Right lobe of liver (tissue), 6 donors: ENCODE data around the gene CILP2. TPM values are rescaled to one million over a fixed set of nuclear protein-coding genes. Genes with fewer than 3 reads are reported as not detected.

Experiments used
- ATAC-seq, 4 donors: fragments of 200-7000 bp; cut with Tn5 transposase; one replicate each; pipeline ENCODE4 v1.9.1; 2020; ENCODE audit warnings: mild to moderate bottlenecking in 4 of 4, moderate library complexity in 4 of 4
- DNase-seq, 3 donors: peaks; one replicate each; pipeline ENCODE4 v3.0.0-alpha.2; 2020
- H3K27ac ChIP-seq, 3 donors: fragments of 200-600 bp; one replicate each; pipeline ENCODE4 v1.8.0; 2022
- H3K27me3 ChIP-seq, 2 donors: fragments of 200-600 bp; one replicate each; pipeline ENCODE4 v1.8.0; 2022
- H3K36me3 ChIP-seq, 4 donors: fragments of 200-600 bp; sonication (generic) in 1 of 4; one replicate each; pipeline versions ENCODE4 v1.5.1 to v1.8.0; 2017 to 2022; ENCODE audit warnings: control low read depth in 1 of 4
- H3K4me1 ChIP-seq, 4 donors: fragments of 200-600 bp; sonication (generic) in 1 of 4; one replicate each; pipeline versions ENCODE4 v1.5.1 to v1.8.0; 2017 to 2022; ENCODE audit warnings: control low read depth in 1 of 4
- H3K4me3 ChIP-seq, 3 donors: fragments of 200-600 bp; one replicate each; pipeline ENCODE4 v1.8.0; 2022
- H3K9me3 ChIP-seq, 4 donors: fragments of 200-600 bp; sonication (generic) in 1 of 4; one replicate each; pipeline versions ENCODE4 v1.5.1 to v1.8.0; 2017 to 2022; ENCODE audit warnings: control low read depth in 1 of 4
- CTCF ChIP-seq, 4 donors: fragments of 200-600 bp in 3 of 4; fragments of 450-650 bp in 1 of 4; IDR thresholded peaks; one replicate each; pipeline versions ENCODE4 v1.5.1 to v1.8.0; 2016 to 2022; ENCODE audit warnings: antibody characterized with exemption in 4 of 4, mild to moderate bottlenecking in 2 of 4
- POLR2A ChIP-seq: fragments of 450-650 bp; IDR thresholded peaks from one replicate; pipeline ENCODE4 v1.6.1; 2017; ENCODE audit warnings: antibody characterized with exemption, mild to moderate bottlenecking
- WGBS: methylation state at CpG from one replicate; pipeline ENCODE4 v1.1.6; 2018; ENCODE audit warnings: low coverage, low lambda C conversion rate; ENCODE audit not compliant: insufficient coverage; ENCODE audit errors: missing lambda C conversion rate; 5-methylcytosine and 5-hydroxymethylcytosine counted together
- intact Hi-C, 2 donors: fragments of 100-400 bp; cut with DNase I; formaldehyde crosslinking; loops; one replicate each; pipeline versions ENCODE4 v1.11.2 to v1.14.1; 2022
- total RNA-seq, 6 experiments: library from RNA; depleted of rRNA in 2 of 6; stranded (reverse); fragments of >200 nt in 2 of 6; fragmentation: NEBNext Ultra II Directional in 3 of 6; extraction: Animal tissue kit (Norgen Biotek cat#: 25700) in 3 of 6; gene quantifications; one replicate each; pipeline versions ENCODE4 v1.1.0 to v1.2.4, GENCODE V29; 2016 to 2023
- donor health status: DM: no; HTN: yes; CAD: no.
- donor health status: DM: no; HTN: no; CAD: no.
- donor health status: DM: no; HTN: no; CAD: no.
- donor health status: DM: no; HTN: yes; CAD: no.
- donor health status: DM: no; HTN: yes; CAD: no.

The CILP2 gene
- total RNA-seq, 6 experiments from 2014 or later: 0.05 to 0.33 (median 0.19) TPM; not detected in 2

GRCh38 chr19:19514881-19515641 is 23.0 kb upstream of the CILP2 start, which contains the start of gene TSSK6:
Gene TSSK6, minus strand, starts transcription at chr19:19515548. Its CDS starts 121 bp downstream, at chr19:19515427.
- TF ChIP-seq POLR2A (no peak), CTCF (IDR thresholded peaks at IDR 0.05) (no peak)
- H3K9me3 ChIP-seq: no peaks in the 10 kb centered on the region
- intact Hi-C loops: no loop called here
- DNase-seq: no peak
- ATAC-seq: no peak
- no peaks in the 10 kb centered on the region for H3K27me3 ChIP-seq
- peaks cover 0 to 14% (median 0%) of the 10 kb centered on the region in 4 donors for H3K4me1 ChIP-seq
- H3K36me3 ChIP-seq: peaks cover 0 to 2% (median 0%) of the 10 kb centered on the region in 4 donors
- WGBS: 90% methylated on average over 10 of the region's 74 CpGs
- peak within 1 kb of the TSS; percentile 77 to 92 (median 91) for H3K4me3 ChIP-seq
- H3K27ac ChIP-seq: peak within 1 kb of the TSS; percentile 61 to 80 (median 75)

- TF ChIP-seq CTCF (IDR thresholded peaks at IDR 0.05): no peak
- TF ChIP-seq POLR2A: peak; percentile 75
- ATAC-seq (peak; percentile 92 to 95 (median 94)), DNase-seq (peak; percentile 87 to 93 (median 93))
- peaks cover 0 to 14% (median 0%) of the 10 kb centered on the region in 4 donors for H3K4me1 ChIP-seq
- H3K9me3 ChIP-seq: no peaks in the 10 kb centered on the region
- WGBS: under 1% methylated on average over 28 of the region's 61 CpGs
- H3K36me3 ChIP-seq: peaks cover 0 to 2% (median 0%) of the 10 kb centered on the region in 4 donors
- no peaks in the 10 kb centered on the region for H3K27me3 ChIP-seq
- H3K27ac ChIP-seq: peak within 1 kb of the TSS; percentile 61 to 80 (median 75)
- H3K4me3 ChIP-seq: peak within 1 kb of the TSS; percentile 77 to 92 (median 91)
- intact Hi-C loops: no loop called here
These were observed 22.2 kb upstream of the CILP2 start, which contains the start of gene NDUFA13 for GRCh38 chr19:19515642-19516519. Gene NDUFA13, plus strand, starts transcription at chr19:19516225. Its CDS starts 14 bp downstream, at chr19:19516239.

GRCh38 chr19:19517235-19517619 is 20.8 kb upstream of the CILP2 start:
- DNase-seq (no peak), ATAC-seq (no peak)
- intact Hi-C loops: no loop called here
- Histone ChIP-seq H3K4me3 (peak overlapping the region in 2 of 3 donors; percentile 91 to 92), H3K27me3 (no peaks in the 10 kb centered on the region), H3K9me3 (no peaks in the 10 kb centered on the region), H3K4me1 (peaks cover 0 to 14% (median 0%) of the 10 kb centered on the region in 4 donors), H3K36me3 (peaks cover 0 to 2% (median 0%) of the 10 kb centered on the region in 4 donors), H3K27ac (no peak overlapping the region)
- WGBS: 90% methylated on average over 10 of the region's 10 CpGs
- TF ChIP-seq POLR2A: no peak
- no peak for TF ChIP-seq CTCF (IDR thresholded peaks at IDR 0.05)

GRCh38 chr19:19520989-19521388 is 17.1 kb upstream of the CILP2 start:
- Histone ChIP-seq H3K36me3 (peaks cover 0 to 8% (median under 1%) of the 10 kb centered on the region in 4 donors), H3K9me3 (no peaks in the 10 kb centered on the region), H3K4me3 (no peak overlapping the region), H3K27ac (no peak overlapping the region), H3K4me1 (peaks cover 0 to 11% (median 0%) of the 10 kb centered on the region in 4 donors), H3K27me3 (no peaks in the 10 kb centered on the region)
- ATAC-seq (no peak), DNase-seq (no peak)
- intact Hi-C loops: no loop called here
- WGBS: 82% methylated on average over 6 of the region's 6 CpGs
- TF ChIP-seq POLR2A (no peak), CTCF (IDR thresholded peaks at IDR 0.05) (no peak)
